Natural killer cell (primary cell): ENCODE results near the gene ATP2B2. TPM values are rescaled to one million over a fixed set of nuclear protein-coding genes. Genes with fewer than 3 reads are reported as not detected.

Source experiments
- ATAC-seq, 3 donors: fragments of 150-1000 bp in 2 of 3; fragments of 200-7000 bp in 1 of 3; cut with Tn5 transposase; 1 replicate in 1 of 3; 2 replicates in 2 of 3; pipeline ENCODE4 v1.10.0; 2021; ENCODE audit warnings: mild to moderate bottlenecking in 2 of 3, moderate library complexity in 2 of 3
- DNase-seq, 2 donors: peaks; one replicate each; pipeline versions ENCODE4 v3.0.0 to v3.0.0-alpha.2; 2013 to 2021; ENCODE audit warnings: mixed read lengths in 1 of 2
- H3K27ac ChIP-seq: one replicate; pipeline ENCODE4 v1.5.1; 2013; ENCODE audit warnings: mild to moderate bottlenecking, low read length
- H3K27me3 ChIP-seq: one replicate; pipeline ENCODE4 v1.6.1; 2013; ENCODE audit warnings: low read length; ENCODE audit not compliant: control insufficient read depth, insufficient read depth
- H3K36me3 ChIP-seq: one replicate; pipeline ENCODE4 v1.6.1; 2013; ENCODE audit warnings: low read length; ENCODE audit not compliant: control insufficient read depth, insufficient read depth
- H3K4me1 ChIP-seq: one replicate; pipeline ENCODE4 v1.6.1; 2013; ENCODE audit warnings: low read length; ENCODE audit not compliant: control insufficient read depth, insufficient read depth
- H3K4me3 ChIP-seq: one replicate; pipeline ENCODE4 v1.5.1; 2013; ENCODE audit warnings: low read length
- H3K9me3 ChIP-seq: one replicate; pipeline ENCODE4 v1.6.1; 2013; ENCODE audit warnings: low read length; ENCODE audit not compliant: control insufficient read depth, insufficient read depth
- H3K27ac Mint-ChIP-seq, 2 donors: one replicate each; pipeline ENCODE4 v1.8.0; 2022; ENCODE audit warnings: mild to moderate bottlenecking in 2 of 2, mixed read lengths in 2 of 2, moderate library complexity in 1 of 2
- H3K27me3 Mint-ChIP-seq, 2 donors: one replicate each; pipeline ENCODE4 v1.8.0; 2022; ENCODE audit warnings: low read depth in 2 of 2, mixed read lengths in 2 of 2
- H3K36me3 Mint-ChIP-seq: one replicate; pipeline ENCODE4 v1.8.0; 2022; ENCODE audit warnings: mixed read lengths
- H3K4me1 Mint-ChIP-seq, 2 donors: one replicate each; pipeline ENCODE4 v1.8.0; 2022; ENCODE audit warnings: mixed read lengths in 2 of 2
- H3K4me3 Mint-ChIP-seq: one replicate; pipeline ENCODE4 v1.8.0; 2022; ENCODE audit warnings: mild to moderate bottlenecking, moderate library complexity, mixed read lengths
- H3K9me3 Mint-ChIP-seq, 2 donors: one replicate each; pipeline ENCODE4 v1.8.0; 2022; ENCODE audit warnings: mixed read lengths in 2 of 2
- WGBS: methylation state at CpG from one replicate; pipeline ENCODE4 v1.1.7; 2013; ENCODE audit warnings: missing lambda C conversion rate; ENCODE audit not compliant: insufficient coverage; 5-methylcytosine and 5-hydroxymethylcytosine counted together
- intact Hi-C: fragments of 100-400 bp; cut with micrococcal nuclease; formaldehyde crosslinking; loops from one replicate; pipeline ENCODE4 v1.14.2; 2022
- total RNA-seq, 4 donors: library from RNA; stranded (reverse); fragments of 120-200 nt in 1 of 4; gene quantifications; one replicate each; pipeline versions ENCODE4 v1.2.3 to v1.2.4, GENCODE V29; 2013 to 2022
- TF ChIP-seq, protein P1 (sequence below): fragments of 200-600 bp; IDR thresholded peaks from one replicate; pipeline ENCODE4 v1.8.0; 2022; ENCODE audit warnings: antibody characterized with exemption

Gene ATP2B2
- total RNA-seq, 3 donors from 2014 or later (not counting 1 experiment from before 2014, with no cell fraction given), result not detected

GRCh38 chr3:10435850-10436249 is 69.5 kb downstream of the ATP2B2 start:
- Mint-ChIP-seq H3K9me3 (no peaks in the 10 kb centered on the region), H3K36me3 (no peaks in the 10 kb centered on the region), H3K27me3 (no peaks in the 10 kb centered on the region), H3K4me1 (peaks cover 17 to 26% of the 10 kb centered on the region in 2 donors), H3K4me3 (no peak overlapping the region), H3K27ac (peak overlapping the region in 1 of 2 donors; percentile 90)
- DNase-seq (no peak), ATAC-seq (no peak)
- TF ChIP-seq, protein P1, sequence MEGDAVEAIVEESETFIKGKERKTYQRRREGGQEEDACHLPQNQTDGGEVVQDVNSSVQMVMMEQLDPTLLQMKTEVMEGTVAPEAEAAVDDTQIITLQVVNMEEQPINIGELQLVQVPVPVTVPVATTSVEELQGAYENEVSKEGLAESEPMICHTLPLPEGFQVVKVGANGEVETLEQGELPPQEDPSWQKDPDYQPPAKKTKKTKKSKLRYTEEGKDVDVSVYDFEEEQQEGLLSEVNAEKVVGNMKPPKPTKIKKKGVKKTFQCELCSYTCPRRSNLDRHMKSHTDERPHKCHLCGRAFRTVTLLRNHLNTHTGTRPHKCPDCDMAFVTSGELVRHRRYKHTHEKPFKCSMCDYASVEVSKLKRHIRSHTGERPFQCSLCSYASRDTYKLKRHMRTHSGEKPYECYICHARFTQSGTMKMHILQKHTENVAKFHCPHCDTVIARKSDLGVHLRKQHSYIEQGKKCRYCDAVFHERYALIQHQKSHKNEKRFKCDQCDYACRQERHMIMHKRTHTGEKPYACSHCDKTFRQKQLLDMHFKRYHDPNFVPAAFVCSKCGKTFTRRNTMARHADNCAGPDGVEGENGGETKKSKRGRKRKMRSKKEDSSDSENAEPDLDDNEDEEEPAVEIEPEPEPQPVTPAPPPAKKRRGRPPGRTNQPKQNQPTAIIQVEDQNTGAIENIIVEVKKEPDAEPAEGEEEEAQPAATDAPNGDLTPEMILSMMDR, result no peak
- Histone ChIP-seq H3K4me3 (no peak overlapping the region), H3K4me1 (peaks cover 21% of the 10 kb centered on the region), H3K36me3 (no peaks in the 10 kb centered on the region), H3K27me3 (no peaks in the 10 kb centered on the region), H3K27ac (no peak overlapping the region), H3K9me3 (no peaks in the 10 kb centered on the region)
- intact Hi-C loops, result no loop called here
- 100% methylated on average over 3 of the region's 3 CpGs for WGBS

GRCh38 chr3:10434938-10435336 is 70.4 kb downstream of the ATP2B2 start:
- Histone ChIP-seq H3K27ac (no peak overlapping the region), H3K36me3 (no peaks in the 10 kb centered on the region), H3K4me3 (no peak overlapping the region), H3K9me3 (no peaks in the 10 kb centered on the region), H3K27me3 (no peaks in the 10 kb centered on the region), H3K4me1 (peaks cover 21% of the 10 kb centered on the region)
- H3K4me3 Mint-ChIP-seq, result no peak overlapping the region
- WGBS, result 91% methylated on average over 9 of the region's 9 CpGs
- H3K4me1 Mint-ChIP-seq, result peaks cover 17 to 26% of the 10 kb centered on the region in 2 donors
- no peak for ATAC-seq
- no peaks in the 10 kb centered on the region for H3K9me3 Mint-ChIP-seq
- intact Hi-C loops, result no loop called here
- no peak overlapping the region for H3K27ac Mint-ChIP-seq
- H3K27me3 Mint-ChIP-seq, result no peaks in the 10 kb centered on the region
- DNase-seq, result no peak
- no peaks in the 10 kb centered on the region for H3K36me3 Mint-ChIP-seq
- TF ChIP-seq, protein P1, result no peak

DNA sequence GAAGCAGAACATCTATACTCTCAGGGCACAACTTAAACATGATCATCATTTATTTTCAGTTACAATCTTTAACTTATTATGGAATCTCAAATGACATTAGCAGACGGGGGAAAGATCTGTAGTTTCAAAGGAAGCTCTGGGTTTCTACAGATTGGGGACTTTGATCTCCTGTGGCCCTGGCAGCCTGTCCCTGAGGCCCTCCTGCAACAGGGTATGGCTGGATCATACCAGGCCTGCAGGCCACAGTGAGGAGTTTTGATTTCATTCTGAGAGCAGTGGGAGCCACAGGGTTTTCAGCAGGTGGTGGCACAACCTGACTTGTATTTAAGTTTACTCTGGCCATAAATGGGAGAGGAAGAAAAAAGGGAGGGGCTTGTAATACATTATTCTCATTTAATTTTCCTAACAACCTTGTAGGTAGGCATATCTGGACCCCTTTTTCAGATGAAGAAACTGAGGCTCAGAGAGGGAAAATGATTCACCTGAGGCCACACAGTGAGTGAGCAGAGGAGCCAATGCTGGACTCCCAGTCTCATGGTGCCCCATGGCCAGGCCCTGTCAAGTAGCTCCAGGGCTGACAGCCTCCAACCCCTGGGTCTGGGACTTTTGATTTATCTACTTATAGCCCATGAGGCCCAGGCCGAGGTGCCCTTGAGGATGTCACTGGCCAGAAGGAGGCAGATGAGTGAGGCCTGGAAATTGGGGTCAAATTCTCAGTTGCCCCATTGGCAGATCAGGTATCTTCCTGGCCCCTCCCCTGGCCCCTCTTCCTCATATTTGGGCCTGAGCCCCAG is 71.0 kb downstream of the ATP2B2 start:
- H3K27ac ChIP-seq, result no peak overlapping the region

More for the DNA sequence above, 71.0 kb downstream of the ATP2B2 start:
- Histone ChIP-seq H3K36me3 (no peaks in the 10 kb centered on the region), H3K4me3 (no peak overlapping the region), H3K27me3 (no peaks in the 10 kb centered on the region), H3K9me3 (no peaks in the 10 kb centered on the region), H3K4me1 (peaks cover 21% of the 10 kb centered on the region)
- Mint-ChIP-seq H3K36me3 (no peaks in the 10 kb centered on the region), H3K4me3 (no peak overlapping the region), H3K27ac (peak overlapping the region; percentile 22 to 43), H3K4me1 (peaks cover 17 to 26% of the 10 kb centered on the region in 2 donors), H3K27me3 (peaks cover 0 to 3% of the 10 kb centered on the region in 2 donors), H3K9me3 (no peaks in the 10 kb centered on the region)
- WGBS, result 95% methylated on average over 2 of the region's 2 CpGs
- ATAC-seq, result no peak
- no peak for DNase-seq
- TF ChIP-seq, protein P1, result no peak
- intact Hi-C loops, result no loop called here
